Hepatocyte (in vitro differentiated cells): Measurements from ENCODE around the gene NOL6.

Experiments
- EZH2 ChIP-seq: fragments of 200-600 bp; sonication (generic); IDR thresholded peaks from 2 replicates; pipeline ENCODE4 v1.6.1; 2016; ENCODE audit warnings: antibody characterized with exemption, mild to moderate bottlenecking, borderline replicate concordance
- EZH2phosphoT487 ChIP-seq: fragments of 200-600 bp; sonication (generic); IDR thresholded peaks from one replicate; pipeline ENCODE4 v1.6.1; 2018; ENCODE audit warnings: antibody characterized with exemption, mild to moderate bottlenecking, low read depth, moderate library complexity; ENCODE audit not compliant: unreplicated experiment, severe bottlenecking
- TF ChIP-seq, protein P1 (sequence below): fragments of 200-600 bp; sonication (generic); IDR thresholded peaks from 2 replicates; pipeline ENCODE4 v1.5.1; 2016; ENCODE audit warnings: antibody characterized with exemption, mild to moderate bottlenecking; ENCODE audit not compliant: poor library complexity

DNA sequence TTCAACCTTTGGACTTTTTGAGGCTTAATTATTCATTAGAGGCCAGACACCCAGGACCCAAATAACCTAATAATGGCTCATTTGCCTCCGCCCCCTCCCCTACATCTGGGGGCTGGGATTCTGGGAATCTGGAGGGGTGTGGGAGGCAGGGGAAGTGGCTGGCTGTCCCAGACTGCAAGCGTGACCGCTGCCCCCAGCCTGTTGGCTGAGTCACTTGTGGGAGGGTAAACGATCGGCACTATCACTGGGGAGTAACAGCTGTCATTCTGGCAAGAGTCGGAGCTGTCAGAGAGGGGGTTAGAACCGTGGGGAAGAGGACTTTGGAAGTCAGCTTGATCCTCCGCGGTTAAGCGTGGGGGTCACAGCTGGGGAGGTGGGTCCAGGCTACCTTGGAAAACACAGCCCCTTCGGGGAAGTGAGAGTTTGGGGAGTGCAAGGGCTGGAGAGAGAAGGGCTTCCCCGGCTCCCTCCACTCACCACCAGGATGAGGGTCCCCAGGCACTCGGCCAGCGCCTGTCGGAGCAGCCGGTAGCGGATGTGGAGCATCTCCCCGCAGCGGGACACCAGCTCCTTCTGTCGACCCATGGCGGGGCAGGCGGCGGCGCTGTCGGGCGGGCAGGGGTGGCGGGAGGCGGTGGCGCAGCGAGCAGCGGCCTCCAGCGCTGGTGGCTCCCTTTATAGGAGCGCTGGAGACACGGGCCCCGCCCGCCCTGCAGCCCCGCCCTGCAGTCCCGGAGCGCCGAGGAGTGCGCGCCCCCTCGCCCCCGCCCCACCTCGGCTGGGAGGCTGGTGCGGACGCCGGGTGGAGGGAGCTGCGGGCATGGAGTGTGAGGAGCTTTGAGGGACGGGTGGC lies 26.6 kb downstream of the NOL6 start, which contains the start of gene AQP3:
- TF ChIP-seq, protein P1, sequence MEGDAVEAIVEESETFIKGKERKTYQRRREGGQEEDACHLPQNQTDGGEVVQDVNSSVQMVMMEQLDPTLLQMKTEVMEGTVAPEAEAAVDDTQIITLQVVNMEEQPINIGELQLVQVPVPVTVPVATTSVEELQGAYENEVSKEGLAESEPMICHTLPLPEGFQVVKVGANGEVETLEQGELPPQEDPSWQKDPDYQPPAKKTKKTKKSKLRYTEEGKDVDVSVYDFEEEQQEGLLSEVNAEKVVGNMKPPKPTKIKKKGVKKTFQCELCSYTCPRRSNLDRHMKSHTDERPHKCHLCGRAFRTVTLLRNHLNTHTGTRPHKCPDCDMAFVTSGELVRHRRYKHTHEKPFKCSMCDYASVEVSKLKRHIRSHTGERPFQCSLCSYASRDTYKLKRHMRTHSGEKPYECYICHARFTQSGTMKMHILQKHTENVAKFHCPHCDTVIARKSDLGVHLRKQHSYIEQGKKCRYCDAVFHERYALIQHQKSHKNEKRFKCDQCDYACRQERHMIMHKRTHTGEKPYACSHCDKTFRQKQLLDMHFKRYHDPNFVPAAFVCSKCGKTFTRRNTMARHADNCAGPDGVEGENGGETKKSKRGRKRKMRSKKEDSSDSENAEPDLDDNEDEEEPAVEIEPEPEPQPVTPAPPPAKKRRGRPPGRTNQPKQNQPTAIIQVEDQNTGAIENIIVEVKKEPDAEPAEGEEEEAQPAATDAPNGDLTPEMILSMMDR, result peak; percentile 28
- no peak for TF ChIP-seq EZH2
- TF ChIP-seq EZH2phosphoT487, result no peak
